ENCODE data around the gene CDH11.

DNA sequence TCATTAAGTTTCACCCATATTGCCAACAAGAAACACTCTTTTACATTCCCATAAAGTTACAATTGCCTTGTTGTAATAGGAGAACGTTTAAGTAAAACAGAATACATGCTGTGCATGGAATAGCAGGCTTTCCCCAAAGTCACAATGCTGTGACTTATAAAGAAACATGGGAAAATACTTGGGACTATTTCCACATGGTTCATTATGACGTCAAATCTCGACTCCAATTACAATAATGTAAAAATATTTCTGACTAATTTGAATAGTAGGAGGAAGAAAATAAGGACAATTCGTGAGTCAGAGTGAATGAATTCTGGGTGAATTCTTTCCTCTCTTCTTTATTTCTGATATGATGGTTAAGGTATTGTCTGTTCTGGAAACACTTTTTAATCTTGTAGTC lies 52.8 kb downstream of the CDH11 start:
- TF ChIP-seq, protein P1, sequence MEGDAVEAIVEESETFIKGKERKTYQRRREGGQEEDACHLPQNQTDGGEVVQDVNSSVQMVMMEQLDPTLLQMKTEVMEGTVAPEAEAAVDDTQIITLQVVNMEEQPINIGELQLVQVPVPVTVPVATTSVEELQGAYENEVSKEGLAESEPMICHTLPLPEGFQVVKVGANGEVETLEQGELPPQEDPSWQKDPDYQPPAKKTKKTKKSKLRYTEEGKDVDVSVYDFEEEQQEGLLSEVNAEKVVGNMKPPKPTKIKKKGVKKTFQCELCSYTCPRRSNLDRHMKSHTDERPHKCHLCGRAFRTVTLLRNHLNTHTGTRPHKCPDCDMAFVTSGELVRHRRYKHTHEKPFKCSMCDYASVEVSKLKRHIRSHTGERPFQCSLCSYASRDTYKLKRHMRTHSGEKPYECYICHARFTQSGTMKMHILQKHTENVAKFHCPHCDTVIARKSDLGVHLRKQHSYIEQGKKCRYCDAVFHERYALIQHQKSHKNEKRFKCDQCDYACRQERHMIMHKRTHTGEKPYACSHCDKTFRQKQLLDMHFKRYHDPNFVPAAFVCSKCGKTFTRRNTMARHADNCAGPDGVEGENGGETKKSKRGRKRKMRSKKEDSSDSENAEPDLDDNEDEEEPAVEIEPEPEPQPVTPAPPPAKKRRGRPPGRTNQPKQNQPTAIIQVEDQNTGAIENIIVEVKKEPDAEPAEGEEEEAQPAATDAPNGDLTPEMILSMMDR (IDR thresholded peaks at IDR 0.05; ENCODE audit: low read length) = no peak
- TF ChIP-seq EZH2 (IDR thresholded peaks at IDR 0.05; ENCODE audit: borderline replicate concordance, low read length) = no peak
